LNCaP clone FGC (cell line): ENCODE results near the gene JADE2.

Source experiments
- DNase-seq: peaks from one replicate; pipeline ENCODE4 v3.0.0-alpha.2; 2011; ENCODE audit warnings: low read depth
- H3K4me3 ChIP-seq: 2 replicates; pipeline ENCODE4 v1.5.1; 2011; ENCODE audit warnings: mild to moderate bottlenecking, low read depth, low read length, control low read depth
- CTCF ChIP-seq: IDR thresholded peaks from 2 replicates; pipeline ENCODE4 v1.5.1; 2012; ENCODE audit warnings: mild to moderate bottlenecking; ENCODE audit not compliant: control insufficient read depth, insufficient read depth; ENCODE audit errors: extremely low read depth

JADE2 gene

GRCh38 chr5:134567641-134568336 is 42.3 kb downstream of the JADE2 start:
- DNase-seq: no peak
- no peak for TF ChIP-seq CTCF
- no peak overlapping the region for H3K4me3 ChIP-seq

- no peak for TF ChIP-seq CTCF
- no peak overlapping the region for H3K4me3 ChIP-seq
- no peak for DNase-seq
Measured at GRCh38 chr5:134568337-134568700, 42.8 kb downstream of the JADE2 start.

- no peak for DNase-seq
- H3K4me3 ChIP-seq: no peak overlapping the region
- no peak for TF ChIP-seq CTCF
Measured at GRCh38 chr5:134568761-134569695, 43.6 kb downstream of the JADE2 start.

- H3K4me3 ChIP-seq: no peak overlapping the region
- TF ChIP-seq CTCF: no peak
- DNase-seq: no peak
Measured at GRCh38 chr5:134569758-134570364, 44.4 kb downstream of the JADE2 start.

GRCh38 chr5:134570365-134570758 is 44.9 kb downstream of the JADE2 start:
- TF ChIP-seq CTCF: no peak
- DNase-seq: no peak

GRCh38 chr5:134570886-134571285 is 45.4 kb downstream of the JADE2 start:
- TF ChIP-seq CTCF: no peak
- H3K4me3 ChIP-seq: no peak overlapping the region
- no peak for DNase-seq

More at GRCh38 chr5:134570365-134570758, 44.9 kb downstream of the JADE2 start:
- no peak overlapping the region for H3K4me3 ChIP-seq
